Neural cell (in vitro differentiated cells): ENCODE data around the gene PGRMC2. TPM values are rescaled to one million over a fixed set of nuclear protein-coding genes. Genes with fewer than 3 reads are reported as not detected.

ENCODE experiments used
- H2AFZ ChIP-seq: fragments of 200-600, 300-800 bp; sonication (generic), shearing (Covaris generic); 2 replicates; pipeline ENCODE4 v1.6.0; 2014; ENCODE audit warnings: low read depth, mild to moderate bottlenecking, antibody characterized with exemption, low read length, moderate library complexity
- H3F3A ChIP-seq: fragments of 200-600 bp; shearing (Covaris generic); 2 replicates; pipeline ENCODE4 v1.6.1; 2016; ENCODE audit warnings: mild to moderate bottlenecking, moderate library complexity, mixed read lengths, antibody characterized with exemption, low read length; ENCODE audit not compliant: insufficient read depth, poor library complexity, severe bottlenecking
- H3K27ac ChIP-seq: fragments of 200-600, 300-800 bp; sonication (generic), shearing (Covaris generic); 2 replicates; pipeline ENCODE4 v1.5.1; 2014; ENCODE audit warnings: mild to moderate bottlenecking, low read length, moderate library complexity
- H3K27me3 ChIP-seq: fragments of 300-800, 200-600 bp; sonication (generic), shearing (Covaris generic); 2 replicates; pipeline ENCODE4 v1.6.0; 2014; ENCODE audit warnings: mild to moderate bottlenecking, low read depth, low read length, moderate library complexity; ENCODE audit not compliant: insufficient read depth
- H3K36me3 ChIP-seq: fragments of 300-800, 200-600 bp; sonication (generic), shearing (Covaris generic); 2 replicates; pipeline ENCODE4 v1.5.1; 2014; ENCODE audit warnings: mild to moderate bottlenecking, antibody characterized with exemption, low read length, moderate library complexity; ENCODE audit not compliant: insufficient read depth
- H3K4me2 ChIP-seq: fragments of 300-800, 200-600 bp; sonication (generic), shearing (Covaris generic); 2 replicates; pipeline ENCODE4 v1.6.0; 2014; ENCODE audit warnings: mild to moderate bottlenecking, low read length
- H3K4me3 ChIP-seq: fragments of 300-800, 200-600 bp; sonication (generic), shearing (Covaris generic); 2 replicates; pipeline ENCODE4 v1.5.1; 2014; ENCODE audit warnings: mild to moderate bottlenecking, low read length, moderate library complexity
- H3K79me2 ChIP-seq: fragments of 200-600 bp; shearing (Covaris generic); replicated peaks from 2 replicates; pipeline ENCODE4 v1.6.0; 2014; ENCODE audit warnings: mild to moderate bottlenecking, low read length, moderate library complexity; ENCODE audit not compliant: insufficient read depth
- H3K9ac ChIP-seq: fragments of 300-800, 200-600 bp; sonication (generic), shearing (Covaris generic); 2 replicates; pipeline ENCODE4 v1.6.1; 2016; ENCODE audit warnings: mild to moderate bottlenecking, low read length, mixed read lengths
- H3K9me2 ChIP-seq: fragments of 200-600 bp; shearing (Covaris generic); 2 replicates; pipeline ENCODE4 v1.6.1; 2016; ENCODE audit warnings: mild to moderate bottlenecking, low read length, mixed read lengths; ENCODE audit not compliant: insufficient read depth
- H3K9me3 ChIP-seq: fragments of 200-600, 300-800 bp; sonication (generic), shearing (Covaris generic); 2 replicates; pipeline ENCODE4 v1.6.1; 2016; ENCODE audit warnings: mild to moderate bottlenecking, mixed run types, low read length, moderate library complexity, mixed read lengths
- H4K20me1 ChIP-seq: fragments of 200-600 bp; shearing (Covaris generic); 2 replicates; pipeline ENCODE4 v1.6.1; 2016; ENCODE audit warnings: mild to moderate bottlenecking, mixed run types; ENCODE audit not compliant: insufficient read depth
- EP300 ChIP-seq: fragments of 450-650 bp; conservative IDR thresholded peaks from 2 replicates; pipeline ENCODE4 v1.6.1; 2014; ENCODE audit warnings: antibody characterized with exemption, mild to moderate bottlenecking, moderate library complexity; ENCODE audit not compliant: poor library complexity, severe bottlenecking
- EZH2 ChIP-seq: fragments of 200-600, 300-800 bp; shearing (Covaris generic), sonication (generic); IDR thresholded peaks from 2 replicates; pipeline ENCODE4 v1.6.1; 2014; ENCODE audit warnings: antibody characterized with exemption, low read length, borderline replicate concordance, mild to moderate bottlenecking; ENCODE audit not compliant: insufficient read depth, poor library complexity, severe bottlenecking
- MXI1 ChIP-seq: fragments of 450-650 bp; conservative IDR thresholded peaks from 2 replicates; pipeline ENCODE4 v1.6.1; 2014; ENCODE audit warnings: antibody characterized with exemption, mild to moderate bottlenecking; ENCODE audit not compliant: poor library complexity, severe bottlenecking
- POLR2AphosphoS5 ChIP-seq: IDR thresholded peaks from 2 replicates; pipeline ENCODE4 v1.6.1; 2012
- RAD21 ChIP-seq: fragments of 450-650 bp; conservative IDR thresholded peaks from 2 replicates; pipeline ENCODE4 v1.6.1; 2014; ENCODE audit warnings: antibody characterized with exemption, mild to moderate bottlenecking, moderate library complexity
- SMC3 ChIP-seq: fragments of 450-650 bp; conservative IDR thresholded peaks from 2 replicates; pipeline ENCODE4 v1.6.1; 2014; ENCODE audit warnings: antibody characterized with exemption, mild to moderate bottlenecking, moderate library complexity; ENCODE audit not compliant: poor library complexity
- TAF1 ChIP-seq: IDR thresholded peaks from 2 replicates; pipeline ENCODE4 v1.6.1; 2012; ENCODE audit warnings: low read depth
- polyA plus RNA-seq: library from polyadenylated mRNA; depleted of rRNA; stranded (reverse); fragments of >200 nt; gene quantifications from 2 replicates; pipeline ENCODE4 v1.2.3, GENCODE V29; 2014
- TF ChIP-seq, protein P1 (sequence below): fragments of 450-650 bp; IDR thresholded peaks from 2 replicates; pipeline ENCODE4 v1.5.1; 2014; ENCODE audit warnings: antibody characterized with exemption, mild to moderate bottlenecking, moderate library complexity; ENCODE audit not compliant: poor library complexity, severe bottlenecking
- TF ChIP-seq, protein P2 (sequence below): IDR thresholded peaks from 2 replicates; pipeline ENCODE4 v1.6.1; 2012; ENCODE audit warnings: borderline replicate concordance

Gene PGRMC2
- polyA plus RNA-seq, 1 donor from 2014 or later: 16.5 TPM

DNA sequence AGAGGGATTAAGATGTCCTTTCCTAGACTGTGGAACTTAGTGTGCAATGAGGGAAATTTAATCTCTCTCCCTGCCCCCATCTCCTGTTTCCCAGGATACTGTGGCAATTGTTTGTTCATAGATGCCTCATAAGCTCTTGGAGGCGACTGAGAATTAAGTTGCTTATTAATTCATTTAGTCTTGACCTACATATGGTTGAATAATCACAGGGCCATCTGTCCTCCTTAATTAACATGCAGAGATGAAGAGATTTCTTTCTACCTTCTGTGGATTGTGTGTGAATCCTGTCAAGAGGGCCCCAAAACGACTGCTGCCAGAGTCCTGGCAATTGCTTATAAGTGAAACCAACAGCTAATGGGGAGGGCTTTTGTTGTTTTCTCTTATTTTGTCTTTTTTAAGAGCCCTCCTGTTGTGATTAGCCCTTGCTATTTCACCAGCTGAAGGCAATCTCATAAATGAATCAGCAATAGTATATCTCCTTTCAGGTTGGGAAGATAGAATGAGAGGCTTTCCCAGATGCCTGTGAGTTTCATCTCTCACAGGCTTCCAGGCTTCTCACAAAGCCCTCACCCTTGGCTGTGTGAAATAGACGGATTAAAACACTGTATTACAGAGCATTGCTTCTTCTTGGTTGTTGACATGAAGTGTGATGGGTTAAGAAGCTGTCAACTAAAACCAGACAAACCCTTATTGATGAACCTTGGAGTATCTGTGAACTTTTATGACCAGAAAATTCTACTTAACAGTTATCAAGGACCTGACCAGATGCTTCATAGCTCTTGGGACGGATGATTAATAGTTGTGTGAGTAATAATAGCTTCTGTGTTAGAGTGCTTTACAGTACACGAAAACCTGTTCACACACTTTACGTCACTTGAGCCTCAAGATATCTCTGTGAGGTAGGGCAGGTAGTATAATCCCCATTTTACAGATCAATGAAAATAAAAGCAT lies 58.5 kb downstream of the PGRMC2 start:
- no peak overlapping the region for H2AFZ ChIP-seq
- H3K36me3 ChIP-seq: no peaks in the 10 kb centered on the region
- no peak overlapping the region for H3K4me3 ChIP-seq
- no peaks in the 10 kb centered on the region for H3K27me3 ChIP-seq
- no peaks in the 10 kb centered on the region for H3K9me2 ChIP-seq
- no peak overlapping the region for H3K27ac ChIP-seq
- no peaks in the 10 kb centered on the region for H3K79me2 ChIP-seq
- TF ChIP-seq, protein P1, sequence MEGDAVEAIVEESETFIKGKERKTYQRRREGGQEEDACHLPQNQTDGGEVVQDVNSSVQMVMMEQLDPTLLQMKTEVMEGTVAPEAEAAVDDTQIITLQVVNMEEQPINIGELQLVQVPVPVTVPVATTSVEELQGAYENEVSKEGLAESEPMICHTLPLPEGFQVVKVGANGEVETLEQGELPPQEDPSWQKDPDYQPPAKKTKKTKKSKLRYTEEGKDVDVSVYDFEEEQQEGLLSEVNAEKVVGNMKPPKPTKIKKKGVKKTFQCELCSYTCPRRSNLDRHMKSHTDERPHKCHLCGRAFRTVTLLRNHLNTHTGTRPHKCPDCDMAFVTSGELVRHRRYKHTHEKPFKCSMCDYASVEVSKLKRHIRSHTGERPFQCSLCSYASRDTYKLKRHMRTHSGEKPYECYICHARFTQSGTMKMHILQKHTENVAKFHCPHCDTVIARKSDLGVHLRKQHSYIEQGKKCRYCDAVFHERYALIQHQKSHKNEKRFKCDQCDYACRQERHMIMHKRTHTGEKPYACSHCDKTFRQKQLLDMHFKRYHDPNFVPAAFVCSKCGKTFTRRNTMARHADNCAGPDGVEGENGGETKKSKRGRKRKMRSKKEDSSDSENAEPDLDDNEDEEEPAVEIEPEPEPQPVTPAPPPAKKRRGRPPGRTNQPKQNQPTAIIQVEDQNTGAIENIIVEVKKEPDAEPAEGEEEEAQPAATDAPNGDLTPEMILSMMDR: no peak
- TF ChIP-seq TAF1 (no peak), EP300 (no peak), EZH2 (no peak), SMC3 (no peak), MXI1 (no peak), POLR2AphosphoS5 (no peak), RAD21 (no peak)
- TF ChIP-seq, protein P2, sequence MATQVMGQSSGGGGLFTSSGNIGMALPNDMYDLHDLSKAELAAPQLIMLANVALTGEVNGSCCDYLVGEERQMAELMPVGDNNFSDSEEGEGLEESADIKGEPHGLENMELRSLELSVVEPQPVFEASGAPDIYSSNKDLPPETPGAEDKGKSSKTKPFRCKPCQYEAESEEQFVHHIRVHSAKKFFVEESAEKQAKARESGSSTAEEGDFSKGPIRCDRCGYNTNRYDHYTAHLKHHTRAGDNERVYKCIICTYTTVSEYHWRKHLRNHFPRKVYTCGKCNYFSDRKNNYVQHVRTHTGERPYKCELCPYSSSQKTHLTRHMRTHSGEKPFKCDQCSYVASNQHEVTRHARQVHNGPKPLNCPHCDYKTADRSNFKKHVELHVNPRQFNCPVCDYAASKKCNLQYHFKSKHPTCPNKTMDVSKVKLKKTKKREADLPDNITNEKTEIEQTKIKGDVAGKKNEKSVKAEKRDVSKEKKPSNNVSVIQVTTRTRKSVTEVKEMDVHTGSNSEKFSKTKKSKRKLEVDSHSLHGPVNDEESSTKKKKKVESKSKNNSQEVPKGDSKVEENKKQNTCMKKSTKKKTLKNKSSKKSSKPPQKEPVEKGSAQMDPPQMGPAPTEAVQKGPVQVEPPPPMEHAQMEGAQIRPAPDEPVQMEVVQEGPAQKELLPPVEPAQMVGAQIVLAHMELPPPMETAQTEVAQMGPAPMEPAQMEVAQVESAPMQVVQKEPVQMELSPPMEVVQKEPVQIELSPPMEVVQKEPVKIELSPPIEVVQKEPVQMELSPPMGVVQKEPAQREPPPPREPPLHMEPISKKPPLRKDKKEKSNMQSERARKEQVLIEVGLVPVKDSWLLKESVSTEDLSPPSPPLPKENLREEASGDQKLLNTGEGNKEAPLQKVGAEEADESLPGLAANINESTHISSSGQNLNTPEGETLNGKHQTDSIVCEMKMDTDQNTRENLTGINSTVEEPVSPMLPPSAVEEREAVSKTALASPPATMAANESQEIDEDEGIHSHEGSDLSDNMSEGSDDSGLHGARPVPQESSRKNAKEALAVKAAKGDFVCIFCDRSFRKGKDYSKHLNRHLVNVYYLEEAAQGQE: no peak
- no peaks in the 10 kb centered on the region for H3K9me3 ChIP-seq
- no peaks in the 10 kb centered on the region for H4K20me1 ChIP-seq
- no peaks in the 10 kb centered on the region for H3F3A ChIP-seq
- no peak overlapping the region for H3K4me2 ChIP-seq
- H3K9ac ChIP-seq: no peak overlapping the region

DNA sequence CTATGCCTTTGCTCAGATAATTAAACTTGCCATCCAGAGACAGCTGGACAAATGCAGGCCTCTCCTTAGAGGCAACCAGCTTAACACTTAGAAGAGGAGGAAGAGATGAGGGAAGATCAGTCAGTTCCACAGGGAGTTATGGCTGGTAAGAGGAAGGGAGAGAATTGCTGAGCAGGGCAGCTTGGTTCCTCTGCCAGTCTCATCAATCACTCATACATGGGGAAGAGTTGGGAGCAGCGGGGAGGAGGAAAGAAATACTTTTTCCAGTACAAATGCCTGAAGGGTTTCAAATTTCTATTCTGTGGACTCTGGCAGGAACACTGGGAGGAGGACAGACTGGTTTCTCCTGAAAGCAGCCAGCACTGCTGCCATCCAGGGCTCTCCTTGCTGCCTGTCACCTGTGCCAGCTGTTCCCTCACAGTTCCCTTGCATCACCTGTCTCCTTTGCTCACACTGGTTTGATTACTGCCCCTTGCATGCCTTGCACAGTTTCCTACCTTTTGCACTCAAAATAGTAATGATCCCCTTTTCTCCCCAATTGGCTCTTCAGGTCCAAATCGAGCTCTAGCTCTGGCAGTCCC lies 59.5 kb downstream of the PGRMC2 start:
- Histone ChIP-seq H3K9me3 (no peaks in the 10 kb centered on the region), H3K27ac (no peak overlapping the region), H3K4me2 (no peak overlapping the region)

More for the DNA sequence above, 59.5 kb downstream of the PGRMC2 start:
- Histone ChIP-seq H3K9me2 (no peaks in the 10 kb centered on the region), H3K36me3 (no peaks in the 10 kb centered on the region), H3K9ac (no peak overlapping the region), H4K20me1 (no peaks in the 10 kb centered on the region), H3F3A (no peaks in the 10 kb centered on the region), H3K79me2 (no peaks in the 10 kb centered on the region), H2AFZ (no peak overlapping the region), H3K27me3 (no peaks in the 10 kb centered on the region), H3K4me3 (no peak overlapping the region)
- no peak for TF ChIP-seq EZH2
- TF ChIP-seq, protein P1: no peak
